Fibroblast of skin of right quadriceps (primary cell): Measurements from ENCODE around the gene IRAK4.
A peak's percentile ranks its signal among the peaks of the same experiment; 100 is the strongest.

Source experiments
- DNase-seq: peaks from one replicate; pipeline ENCODE4 v3.0.0-alpha.2; 2013

The IRAK4 gene

DNA sequence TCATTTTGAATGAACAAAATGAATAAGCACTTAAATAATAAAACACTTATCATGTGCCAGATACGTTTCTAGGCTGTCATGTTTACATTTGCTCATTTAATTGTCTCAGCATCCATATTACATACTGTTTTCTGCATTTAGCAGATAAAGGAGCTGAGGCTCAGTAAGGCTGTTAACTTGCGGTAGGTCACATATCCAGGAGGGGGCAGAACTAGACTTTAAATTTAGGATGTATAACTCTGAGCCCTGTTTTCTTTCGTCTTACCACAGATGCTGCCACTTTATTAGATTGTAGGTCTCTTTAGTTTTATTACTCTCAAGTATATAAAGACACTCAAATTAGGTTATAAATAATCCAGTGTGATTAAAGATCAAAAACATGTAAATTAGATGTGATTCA, 17.7 kb downstream of the IRAK4 start:
- DNase-seq = peak; percentile 15

DNA sequence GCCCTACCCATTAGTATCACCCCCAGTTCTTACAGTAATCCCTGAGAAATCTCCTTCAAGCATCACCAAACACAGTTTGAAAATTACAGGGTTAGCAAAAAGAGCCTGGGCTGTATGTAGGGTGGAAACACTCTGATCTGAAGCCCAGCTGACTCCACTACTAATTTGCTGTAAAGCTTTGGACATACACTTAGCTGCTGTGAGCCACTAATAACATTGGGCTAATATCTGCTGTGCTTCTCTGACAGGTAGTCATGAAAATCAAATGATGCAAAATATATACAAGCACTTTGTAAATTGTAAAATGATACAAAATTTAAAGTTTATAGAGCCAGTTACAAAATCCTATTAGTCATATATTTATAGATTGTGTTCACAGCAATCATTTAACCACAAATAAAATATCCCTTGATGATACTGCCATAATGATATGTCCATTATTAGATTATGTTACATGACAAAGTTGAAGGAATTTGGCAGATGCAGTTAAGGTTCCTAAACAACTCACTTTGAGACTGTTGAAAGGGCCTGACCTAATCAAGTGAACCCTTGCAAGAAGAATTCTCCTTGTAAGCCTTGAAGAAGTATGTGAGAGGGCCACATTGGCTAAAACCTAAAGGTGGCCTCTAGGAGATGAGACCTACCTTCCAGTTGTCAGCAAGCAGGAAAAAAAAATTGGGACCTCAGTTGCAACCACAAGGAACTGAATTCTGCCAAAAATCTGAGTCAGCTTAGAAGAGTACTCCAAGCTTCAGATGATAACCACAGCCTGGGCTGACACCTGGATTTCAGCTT, 28.3 kb downstream of the IRAK4 start:
- peak; percentile 9 for DNase-seq

DNA sequence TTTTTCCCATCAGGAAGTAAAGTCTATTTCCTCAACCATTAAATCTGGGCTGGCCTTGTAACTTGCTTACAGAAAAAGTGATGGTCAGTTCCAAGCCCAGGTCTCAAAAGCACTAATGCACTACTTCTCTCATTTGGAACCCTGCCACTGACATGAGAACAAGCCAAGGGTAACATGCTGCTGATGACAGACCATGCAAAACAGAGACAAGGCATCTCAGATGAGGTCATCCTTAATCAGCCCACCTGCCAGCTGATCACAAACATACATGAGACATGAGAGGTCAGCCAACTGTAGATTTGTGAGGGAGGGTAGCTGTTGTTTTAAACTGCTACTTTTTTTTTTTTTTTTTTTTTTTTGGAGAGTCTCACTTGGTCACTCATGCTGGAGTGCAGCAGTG, 31.2 kb downstream of the IRAK4 start:
- DNase-seq = peak; percentile 55

DNA sequence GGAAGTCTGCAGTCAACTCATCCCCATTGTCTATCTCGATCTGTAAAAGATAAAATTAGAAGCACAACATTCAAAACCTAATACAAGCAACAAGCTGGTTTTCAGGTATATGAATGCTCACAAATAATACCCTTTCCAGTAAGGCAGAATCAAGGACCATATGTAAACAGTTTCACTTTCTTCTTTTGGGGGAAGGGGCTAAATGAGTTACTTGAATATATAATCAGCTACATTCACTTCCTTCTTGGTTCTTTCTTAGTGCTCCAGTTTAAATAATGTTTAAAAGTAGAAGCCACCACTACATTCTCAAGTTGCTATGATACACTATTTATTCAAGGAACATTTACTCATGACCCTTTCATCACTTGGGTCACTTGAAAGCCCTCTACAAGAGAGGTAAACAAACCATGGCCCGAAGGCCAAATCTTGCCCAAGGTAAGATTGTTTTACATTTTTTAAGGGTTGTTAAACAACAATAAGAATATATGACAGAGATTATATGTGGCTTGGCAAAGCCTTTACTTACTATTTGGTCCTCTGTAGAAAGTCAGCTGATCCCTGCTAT, 37.0 kb downstream of the IRAK4 start:
- no peak for DNase-seq

DNA sequence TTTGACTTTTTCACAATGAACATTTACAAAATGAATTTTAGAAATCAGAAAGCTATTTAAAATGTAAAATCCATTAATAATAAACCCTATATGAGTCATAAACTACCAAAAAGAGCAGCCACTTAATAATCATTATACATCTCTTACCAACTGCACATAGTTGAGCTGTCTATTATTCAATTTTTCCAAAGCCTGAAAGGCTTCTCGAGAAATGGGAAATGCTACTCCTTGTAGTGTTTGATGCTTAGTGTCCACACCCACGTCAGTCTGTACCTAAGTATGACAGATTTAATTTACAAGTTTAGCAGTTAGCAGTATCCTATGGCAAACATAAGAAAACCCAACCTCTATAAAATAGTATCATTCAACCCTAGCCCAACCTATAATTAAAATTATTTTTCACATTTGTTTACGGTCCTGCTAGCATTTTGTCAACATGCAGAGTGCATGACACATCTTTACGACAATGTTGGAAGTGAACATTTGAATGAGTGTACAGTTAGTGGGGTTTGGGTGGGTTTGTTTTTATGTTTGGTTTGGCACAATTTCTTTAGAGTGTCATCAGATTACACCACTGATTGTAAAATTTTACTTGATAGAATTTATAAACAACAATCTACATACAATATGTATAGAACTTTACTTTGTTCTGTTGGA, 38.9 kb downstream of the IRAK4 start:
- no peak for DNase-seq

DNA sequence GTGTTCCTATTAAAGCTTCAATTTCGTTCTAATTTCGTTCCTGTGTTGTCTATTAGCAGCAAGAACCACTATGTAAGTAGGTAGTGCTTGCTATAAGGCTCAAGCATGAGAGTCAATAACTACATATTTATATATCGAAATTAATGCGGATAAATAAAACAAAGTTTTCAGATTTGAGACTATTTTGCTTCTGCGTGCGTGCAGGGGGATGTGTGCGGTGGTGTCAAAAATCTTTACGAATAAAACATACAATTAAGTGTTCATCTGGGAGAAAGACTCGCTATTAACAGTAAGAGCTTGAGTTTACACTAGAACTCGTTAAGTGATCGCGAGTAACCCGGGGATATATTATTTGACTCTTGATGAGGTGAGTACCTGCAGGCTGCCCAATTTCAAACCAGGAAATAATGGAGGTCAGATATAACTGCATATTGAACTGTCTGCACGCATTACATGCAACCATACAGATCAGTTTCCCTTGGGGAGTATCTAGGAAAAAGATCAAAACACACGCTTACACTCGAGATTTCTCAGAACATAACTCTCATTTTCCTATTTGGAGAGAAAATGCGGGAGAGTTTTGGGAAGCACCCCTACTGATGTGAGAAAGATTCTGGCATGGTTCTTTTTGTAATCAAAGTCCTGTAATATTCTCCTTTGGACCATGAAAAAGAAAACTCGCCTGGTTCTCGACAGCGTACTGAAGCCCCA, 46.6 kb downstream of the IRAK4 start:
- no peak for DNase-seq

DNA sequence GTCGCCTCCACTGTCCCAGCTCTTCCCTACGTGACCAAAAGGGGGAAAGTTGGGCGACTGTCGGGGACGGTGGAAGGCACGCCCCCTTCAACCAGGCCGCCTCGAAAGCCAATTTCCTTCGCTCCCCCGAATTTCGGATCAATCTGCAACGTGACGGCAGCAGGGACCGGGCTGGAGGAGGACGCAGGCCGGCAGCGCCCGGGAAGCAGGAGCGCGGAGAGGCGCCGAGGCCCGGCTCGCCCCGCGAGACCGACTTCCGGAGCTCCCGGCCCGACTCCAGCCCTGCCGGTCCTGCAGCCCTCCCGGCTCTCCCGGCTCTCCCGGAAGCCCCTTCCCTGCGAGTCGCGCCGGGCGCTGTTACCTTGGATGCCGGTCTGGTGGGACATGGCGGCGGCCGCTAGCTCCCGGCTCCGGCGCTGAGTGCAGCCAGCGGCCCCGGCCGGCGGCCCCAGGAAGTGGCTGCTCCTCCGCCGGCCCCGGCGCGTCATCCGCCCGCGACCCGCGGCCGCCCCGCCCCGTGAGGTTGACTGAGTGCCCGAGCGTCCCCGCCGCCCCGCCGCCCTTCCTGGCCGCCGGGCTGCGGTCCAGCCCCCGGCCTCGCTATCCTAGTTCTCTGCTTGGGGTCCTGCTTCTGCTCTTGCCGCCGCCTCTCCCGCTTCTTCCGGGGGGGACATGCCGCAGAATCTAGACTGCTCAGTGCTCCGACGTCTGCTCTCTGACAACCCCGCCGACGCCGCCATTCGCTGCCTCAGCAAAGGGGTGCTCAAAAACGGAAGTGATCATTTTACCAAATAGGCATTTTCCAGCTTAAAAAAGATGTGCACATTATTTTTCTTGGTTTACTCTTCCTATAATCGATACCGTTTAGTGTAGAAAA, 47.3 kb downstream of the IRAK4 start, which contains the start of gene TWF1:
Gene TWF1 (minus strand): TSS at position 458 of the 877 bp plus-strand sequence. CDS start 72 bp downstream, at position 386.
- DNase-seq = peak; percentile 84

DNA sequence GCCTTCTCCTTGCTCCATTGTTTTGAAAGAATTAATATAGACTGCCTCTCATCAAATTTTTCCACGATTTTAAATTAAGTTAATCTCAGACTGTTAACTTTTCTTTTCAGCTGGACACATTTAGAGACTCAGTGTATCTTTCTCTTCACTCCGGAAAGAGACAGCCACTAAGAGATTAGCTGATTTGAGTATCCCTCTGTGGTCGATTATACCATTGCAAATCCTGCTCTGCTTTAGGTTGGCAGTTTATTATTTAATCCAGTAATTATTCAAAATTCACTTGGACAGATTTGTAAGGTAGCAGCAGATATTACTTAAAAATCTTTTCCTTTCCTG, 48.0 kb downstream of the IRAK4 start:
- DNase-seq = no peak

DNA sequence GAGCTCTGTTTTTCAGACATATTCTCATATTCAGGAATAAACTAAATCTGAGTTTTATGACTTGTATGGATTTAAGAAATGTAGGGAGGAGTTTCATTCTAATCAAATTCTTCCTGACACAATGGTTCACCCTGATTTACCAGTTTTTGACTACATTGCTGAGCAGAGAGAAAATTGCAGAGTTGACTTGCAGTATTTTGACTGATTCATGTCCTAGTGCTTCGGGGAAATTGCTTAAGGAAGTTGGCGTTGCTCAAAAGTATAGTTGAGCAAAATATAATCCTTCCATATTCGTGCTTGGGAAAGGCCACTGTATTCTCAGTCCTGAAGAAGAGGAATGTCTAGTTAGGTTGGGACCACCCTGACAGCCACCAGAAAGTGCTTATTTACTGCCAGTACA, 48.6 kb downstream of the IRAK4 start:
- no peak for DNase-seq

DNA sequence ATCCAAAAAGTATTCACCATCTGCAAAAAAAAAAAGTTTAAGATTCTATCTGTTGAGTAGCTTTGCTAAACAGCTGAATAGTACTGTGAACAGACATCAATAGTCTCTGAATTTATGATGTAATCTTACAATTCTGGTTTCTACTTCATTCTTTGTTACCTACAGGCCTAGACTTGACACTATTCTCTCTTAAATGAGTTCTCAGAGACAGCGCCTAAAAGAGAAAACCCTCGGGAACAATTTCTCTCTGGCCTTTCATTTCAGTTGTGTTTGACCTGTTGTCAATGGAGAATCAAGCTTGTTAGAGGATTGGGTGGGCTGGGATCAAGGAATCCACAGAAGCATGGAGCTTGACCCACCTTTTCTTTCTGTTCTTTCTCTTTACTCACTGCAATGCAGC, 53.3 kb downstream of the IRAK4 start:
- DNase-seq = no peak

DNA sequence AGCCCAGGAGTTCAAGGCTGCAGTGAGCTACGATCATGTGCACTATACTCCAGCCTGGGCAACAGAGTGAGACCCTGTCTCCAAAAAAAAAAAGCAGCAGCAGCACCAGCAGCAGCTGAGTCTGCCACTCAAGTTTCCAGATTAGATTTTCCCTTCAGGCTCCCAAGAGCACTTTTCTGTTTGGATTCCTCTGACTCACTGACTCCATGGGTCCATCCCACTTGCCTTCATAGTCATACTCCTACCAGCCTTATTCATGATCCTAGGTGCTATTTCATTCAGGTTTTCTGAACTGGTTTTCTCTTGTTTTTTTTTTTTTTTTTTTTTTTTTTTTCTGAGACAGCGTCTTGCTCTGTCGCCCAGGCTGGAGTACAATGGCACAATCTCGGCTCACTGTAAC, 54.2 kb downstream of the IRAK4 start:
- DNase-seq = no peak

DNA sequence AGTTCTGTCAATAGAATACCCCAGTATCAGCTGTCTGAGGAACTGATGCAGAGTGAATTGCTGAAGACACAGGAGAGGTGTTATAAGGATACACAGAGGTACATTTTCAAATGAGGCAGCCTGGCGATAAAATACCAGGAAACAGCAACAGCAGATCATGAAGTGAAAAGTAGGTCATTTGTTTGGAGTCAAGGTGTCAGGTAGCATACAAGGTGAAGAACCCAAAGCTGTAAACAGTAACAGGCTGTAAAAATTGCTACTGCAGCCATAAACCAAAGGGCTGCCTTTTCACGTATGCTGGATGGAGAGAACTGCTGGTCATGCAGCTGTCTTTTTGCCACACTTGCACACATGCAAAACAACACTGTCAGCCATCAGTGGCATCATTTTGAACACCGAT, 56.7 kb downstream of the IRAK4 start:
- no peak for DNase-seq

DNA sequence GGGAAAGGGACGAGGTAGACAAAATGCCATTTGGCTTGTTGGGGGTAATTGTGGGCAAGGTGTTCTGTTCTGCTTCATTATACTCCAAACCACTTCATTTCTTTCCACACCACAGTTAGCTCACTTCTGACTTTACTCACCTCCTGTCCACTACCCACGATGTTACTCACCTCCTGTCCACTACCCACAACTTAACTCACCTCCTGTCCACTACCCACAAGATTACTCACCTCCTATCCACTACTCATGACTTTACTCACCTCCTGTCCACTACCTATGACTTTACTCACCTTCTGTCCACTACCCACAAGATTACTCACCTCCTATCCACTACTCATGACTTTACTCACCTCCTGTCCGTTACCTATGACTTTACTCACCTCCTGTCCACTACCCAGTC, 57.4 kb downstream of the IRAK4 start:
- no peak for DNase-seq

DNA sequence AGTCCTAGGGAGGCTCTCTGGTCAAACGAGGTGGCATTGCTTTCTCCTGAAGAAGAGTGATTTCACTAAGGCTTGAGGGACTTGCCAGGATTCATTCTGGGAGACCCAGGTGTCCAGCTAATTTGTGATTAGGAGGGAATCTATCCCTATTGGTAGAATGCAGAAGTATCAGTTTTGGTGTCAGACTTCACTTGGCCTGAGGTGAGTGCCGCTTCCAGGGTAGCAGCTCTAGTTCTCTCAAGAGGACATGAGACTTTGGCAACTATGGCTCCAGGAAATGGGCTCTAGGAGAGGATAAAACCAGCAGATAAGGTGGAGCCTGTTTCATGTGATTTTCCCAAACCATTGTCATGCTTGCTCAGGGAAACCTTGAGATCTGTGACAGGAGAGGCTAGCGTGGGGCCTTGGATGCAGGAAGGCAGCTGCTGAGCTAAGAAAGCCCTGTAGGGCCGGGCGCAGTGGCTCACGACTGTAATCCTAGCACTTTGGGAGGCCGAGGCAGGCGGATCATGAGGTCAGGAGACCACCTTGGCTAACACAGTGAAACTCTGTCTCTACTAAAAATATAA, 65.5 kb downstream of the IRAK4 start:
- DNase-seq = no peak

DNA sequence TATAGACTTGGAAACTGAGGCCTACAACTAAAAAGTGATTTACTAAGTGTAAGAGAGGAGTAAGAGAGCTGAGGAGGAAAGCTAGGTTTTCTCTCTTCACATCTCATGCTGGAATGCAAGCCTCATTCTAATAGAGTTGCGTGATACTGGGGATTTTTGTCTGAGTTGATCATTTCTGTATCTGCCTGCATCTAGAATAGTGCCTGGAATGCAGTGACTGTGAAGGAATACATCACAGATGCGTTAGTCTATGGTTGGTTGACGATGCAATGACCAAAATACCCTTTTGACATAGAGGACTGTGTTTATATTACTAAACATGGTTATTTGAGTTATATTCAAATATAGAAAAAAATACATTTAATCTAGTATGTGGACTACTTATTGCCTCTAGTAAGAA, 67.9 kb downstream of the IRAK4 start:
- no peak for DNase-seq

DNA sequence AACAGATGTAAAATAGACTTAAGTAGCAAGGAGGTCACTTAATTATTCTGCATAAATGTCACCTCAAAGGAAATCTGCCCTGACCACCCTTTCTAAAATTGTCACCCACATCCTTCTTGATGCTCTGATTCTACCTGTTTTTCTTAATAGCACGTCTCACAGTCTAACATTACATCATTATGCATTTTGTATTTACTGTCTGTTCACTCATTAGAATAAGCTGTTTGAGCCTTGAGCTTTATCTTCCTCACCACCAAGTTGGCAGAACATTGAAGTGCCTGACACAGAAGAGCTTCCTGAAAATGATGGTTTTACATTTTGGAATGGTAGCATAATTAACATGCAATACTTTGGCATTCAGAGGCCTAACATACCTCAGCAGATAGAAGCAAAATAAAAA, 68.3 kb downstream of the IRAK4 start:
- no peak for DNase-seq

DNA sequence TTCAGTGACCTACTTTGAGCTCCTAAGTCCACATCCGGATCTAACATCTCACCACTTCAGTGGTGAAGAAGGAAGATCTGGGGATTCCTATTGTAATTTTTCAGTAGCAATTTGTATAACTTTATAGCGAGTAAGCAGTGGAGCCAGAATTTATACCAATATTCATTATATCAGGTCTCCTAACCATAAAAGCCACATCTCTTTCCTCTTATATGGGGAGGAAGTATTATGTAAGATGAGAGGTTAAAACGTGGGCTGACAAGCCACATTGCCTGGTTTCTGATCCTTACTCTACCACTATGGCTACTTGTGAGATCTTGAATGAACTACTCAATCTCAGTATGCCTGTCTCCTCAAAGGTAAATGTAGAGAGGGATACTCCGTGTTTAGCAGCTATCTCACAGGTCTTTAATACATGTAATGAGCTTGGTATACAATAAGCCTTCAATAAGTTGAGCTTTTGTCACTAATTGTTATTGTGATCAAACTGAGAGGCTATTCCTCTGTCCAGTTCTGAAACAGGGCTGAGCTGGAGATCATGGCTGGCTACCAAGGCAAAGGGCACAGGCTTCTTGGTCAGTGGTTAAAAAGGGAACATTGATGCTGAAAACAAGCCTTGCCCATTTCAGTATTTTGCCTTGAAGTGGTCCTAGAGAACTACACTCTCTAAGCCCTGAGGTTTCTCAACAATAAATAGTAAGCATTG, 73.9 kb downstream of the IRAK4 start:
- no peak for DNase-seq

DNA sequence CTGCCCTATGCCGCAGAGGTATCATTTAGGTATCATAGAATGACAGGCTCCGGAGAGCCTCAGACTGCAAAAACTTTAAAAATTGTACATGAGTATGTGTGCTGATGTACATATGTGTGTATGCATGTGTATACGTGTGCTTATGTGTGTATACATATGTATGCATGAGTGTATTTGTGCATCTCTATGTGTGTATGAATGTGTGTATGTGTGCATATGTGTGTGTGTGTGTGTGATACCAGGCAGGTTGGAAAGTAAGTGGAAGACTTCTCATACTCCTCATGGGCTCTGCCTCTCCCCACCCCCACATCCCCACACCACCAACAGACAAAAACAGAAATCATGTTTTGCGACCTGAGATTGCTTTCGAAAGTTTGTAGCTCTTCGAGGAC, 76.5 kb downstream of the IRAK4 start:
- no peak for DNase-seq

DNA sequence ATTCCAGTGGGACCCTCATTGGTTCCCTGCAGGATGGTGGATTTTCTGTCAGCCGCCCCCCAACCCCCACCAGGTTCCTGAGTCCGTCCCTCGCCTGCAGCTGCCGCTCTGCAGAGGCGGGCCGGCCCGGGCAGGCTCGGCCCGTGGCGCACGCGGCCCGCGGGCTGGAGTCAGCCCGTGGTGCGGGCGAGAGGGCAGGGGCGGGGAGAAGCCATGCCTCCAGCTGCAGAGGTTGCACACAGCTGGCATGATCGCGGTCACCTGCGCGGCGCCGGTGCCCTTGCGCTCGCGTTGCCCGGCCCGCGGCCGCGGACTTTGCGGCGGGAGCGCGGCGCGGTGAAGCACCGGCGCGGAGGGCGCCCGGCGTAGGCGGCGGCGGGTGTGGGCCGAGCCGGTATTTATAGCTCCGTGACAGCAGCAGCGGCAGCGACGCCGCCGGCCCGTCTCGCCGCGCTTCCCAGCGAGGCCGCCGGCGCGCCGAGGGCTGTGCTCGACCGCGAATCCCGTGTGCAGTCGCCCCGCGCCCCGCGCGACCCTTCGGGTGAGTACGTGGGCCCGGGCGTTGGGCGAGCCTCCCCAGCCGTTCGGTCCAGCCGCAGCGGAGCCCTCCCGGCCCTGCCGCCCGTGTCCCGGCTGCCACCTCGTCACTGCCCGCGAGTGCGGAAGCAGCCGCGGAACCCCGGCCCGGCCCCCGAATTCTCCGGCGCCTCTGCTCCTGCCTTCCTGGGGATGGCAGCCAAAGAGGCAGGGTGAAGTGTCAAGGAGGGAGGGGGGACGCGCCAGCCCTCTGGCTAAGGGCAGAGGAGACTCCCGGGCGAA, 77.1 kb downstream of the IRAK4 start, which contains the start of gene TMEM117:
Gene TMEM117 (plus strand): TSS at position 426 of the 819 bp plus-strand sequence.
- DNase-seq = peak; percentile 55

DNA sequence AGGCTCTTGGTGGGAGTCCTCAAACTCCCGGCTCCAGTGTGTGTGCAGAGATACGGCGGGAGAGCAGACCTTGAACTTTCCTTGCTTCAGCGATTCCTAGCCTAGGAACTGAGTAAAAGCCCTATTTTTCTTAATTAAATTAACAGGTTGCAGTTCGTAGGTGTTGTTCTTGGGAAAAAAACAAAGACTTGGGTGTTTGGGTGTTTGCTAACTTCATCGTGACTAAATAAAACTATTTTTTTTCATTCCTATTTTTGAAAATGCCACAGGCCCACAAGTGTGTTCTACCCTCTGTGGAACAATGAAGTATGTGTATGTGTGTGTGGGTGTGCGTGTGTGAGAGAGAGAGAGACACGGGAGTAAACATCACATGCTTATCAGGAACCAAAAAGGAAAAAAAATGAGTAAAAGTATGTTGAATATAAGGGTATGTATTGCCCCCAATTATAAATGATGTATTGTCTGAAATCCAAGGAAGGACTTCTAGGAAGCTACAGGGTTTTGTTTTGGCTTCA, 77.8 kb downstream of the IRAK4 start:
- DNase-seq = peak; percentile 20
